Stimulated activated CD4-positive, alpha-beta T cell treated with anti-CD3 and anti-CD28 coated beads, Interleukin-1b, Interleukin-23, amount 100 ng/mL, for 48 hours (primary cell): ENCODE measurements around the gene C10orf67.
"Not testable (repeated sequence)": the region's sequence is repeated elsewhere in the genome, so short reads cannot be mapped to it uniquely, and the experiment has no call there.

Experiments
- DNase-seq: peaks from one replicate; pipeline ENCODE4 v3.0.0-alpha.2; 2020

Gene C10orf67

GRCh38 chr10:23263441-23264164 is 81.0 kb downstream of the C10orf67 start:
- DNase-seq, result no peak

- DNase-seq, result no peak
These were observed 81.7 kb downstream of the C10orf67 start for GRCh38 chr10:23262928-23263327.

- no peak for DNase-seq
These were observed 86.1 kb downstream of the C10orf67 start for GRCh38 chr10:23258516-23258915.

GRCh38 chr10:23253780-23254179 is 90.8 kb downstream of the C10orf67 start:
- DNase-seq, result no peak

- not testable (repeated sequence) for DNase-seq
These were observed 91.7 kb downstream of the C10orf67 start for GRCh38 chr10:23252859-23253258.

GRCh38 chr10:23241779-23242178 is 102.8 kb downstream of the C10orf67 start:
- DNase-seq, result not testable (repeated sequence)

GRCh38 chr10:23238015-23238414 is 106.6 kb downstream of the C10orf67 start:
- DNase-seq, result no peak

GRCh38 chr10:23230582-23230981 is 114.0 kb downstream of the C10orf67 start:
- DNase-seq, result no peak

- no peak for DNase-seq
These were observed 127.1 kb downstream of the C10orf67 start for GRCh38 chr10:23217471-23217870.

GRCh38 chr10:23205972-23206642 is 138.5 kb downstream of the C10orf67 start:
- no peak for DNase-seq

- no peak for DNase-seq
These were observed 139.8 kb downstream of the C10orf67 start for GRCh38 chr10:23204773-23205172.

- DNase-seq, result no peak
These were observed 140.9 kb downstream of the C10orf67 start for GRCh38 chr10:23203369-23204325.

GRCh38 chr10:23202779-23203178 is 141.8 kb downstream of the C10orf67 start:
- no peak for DNase-seq

GRCh38 chr10:23201837-23202236 is 142.8 kb downstream of the C10orf67 start:
- DNase-seq, result no peak

- no peak for DNase-seq
These were observed 143.5 kb downstream of the C10orf67 start for GRCh38 chr10:23200997-23201652.

GRCh38 chr10:23200586-23200985 is 144.0 kb downstream of the C10orf67 start:
- no peak for DNase-seq

GRCh38 chr10:23199768-23200511 is 144.7 kb downstream of the C10orf67 start:
- no peak for DNase-seq

GRCh38 chr10:23198940-23199767 is 145.4 kb downstream of the C10orf67 start:
- DNase-seq, result no peak

- no peak for DNase-seq
These were observed 146.0 kb downstream of the C10orf67 start for GRCh38 chr10:23198610-23198939.

GRCh38 chr10:23197416-23197861 is 147.2 kb downstream of the C10orf67 start:
- DNase-seq, result no peak

- no peak for DNase-seq
These were observed 147.7 kb downstream of the C10orf67 start for GRCh38 chr10:23196915-23197314.
